B cell (primary cell): ENCODE data around the gene MAP3K6. TPM values are rescaled to one million over a fixed set of nuclear protein-coding genes. Genes with fewer than 3 reads are reported as not detected.
A peak's percentile ranks its signal among the peaks of the same experiment; 100 is the strongest.

ENCODE experiments used
- ATAC-seq: fragments of 200-7000 bp; cut with Tn5 transposase; one replicate; pipeline ENCODE4 v1.10.0; 2021; ENCODE audit warnings: low read depth, mild to moderate bottlenecking, moderate number of reproducible peaks, moderate library complexity
- CTCF ChIA-PET: fragments of 350-600 bp; sonication (Branson Sonifier 250); formaldehyde crosslinking; loops from one replicate; lab custom pipeline; 2021; ENCODE audit warnings: antibody characterized with exemption, inconsistent platforms; lab: Charles Lee
- POLR2A ChIA-PET: fragments of 350-600 bp; sonication (Branson Sonifier 250); formaldehyde crosslinking; loops from one replicate; lab custom pipeline; 2021; ENCODE audit warnings: antibody characterized with exemption; lab: Charles Lee
- DNase-seq: peaks from one replicate; pipeline ENCODE4 v3.0.0; 2013
- H2AFZ ChIP-seq: 2 replicates; pipeline ENCODE4 v1.6.1; 2012; ENCODE audit warnings: mild to moderate bottlenecking, low read depth, low read length; ENCODE audit not compliant: insufficient read depth, poor library complexity, severe bottlenecking
- H3K27ac ChIP-seq, 2 donors: 1 replicate in 1 of 2; 2 replicates in 1 of 2; pipeline ENCODE4 v1.5.1; 2012 to 2013; ENCODE audit warnings: low read length in 2 of 2, mild to moderate bottlenecking in 2 of 2, moderate library complexity in 1 of 2
- H3K27me3 ChIP-seq, 4 experiments: fragments of 200-600 bp in 1 of 4; sonication (generic) in 1 of 4; replicated peaks in 1 of 4; 1 replicate in 2 of 4; 2 replicates in 2 of 4; pipeline versions ENCODE4 v1.6.1 to v1.7.0; 2013 to 2016; ENCODE audit warnings: low read length in 3 of 4, mild to moderate bottlenecking in 2 of 4, mixed read lengths in 1 of 4, moderate library complexity in 1 of 4; ENCODE audit not compliant: insufficient read depth in 4 of 4, control insufficient read depth in 3 of 4; ENCODE audit errors: control extremely low read depth in 1 of 4
- H3K36me3 ChIP-seq, 2 experiments: replicated peaks in 1 of 2; 1 replicate in 1 of 2; 2 replicates in 1 of 2; pipeline versions ENCODE4 v1.6.1 to v1.7.1; 2013; ENCODE audit warnings: low read length in 1 of 2; ENCODE audit not compliant: insufficient read depth in 2 of 2, control insufficient read depth in 1 of 2; ENCODE audit errors: control extremely low read depth in 1 of 2, extremely low read depth in 1 of 2
- H3K4me1 ChIP-seq, 2 donors: fragments of 200-600 bp in 1 of 2; sonication (generic) in 1 of 2; 1 replicate in 1 of 2; 2 replicates in 1 of 2; pipeline versions ENCODE4 v1.5.1 to v1.6.1; 2013 to 2017; ENCODE audit warnings: low read length in 2 of 2; ENCODE audit not compliant: control insufficient read depth in 2 of 2, insufficient read depth in 2 of 2
- H3K4me2 ChIP-seq: replicated peaks from 2 replicates; pipeline ENCODE3; 2012; ENCODE audit warnings: mild to moderate bottlenecking, low read depth, low read length; ENCODE audit not compliant: poor library complexity, severe bottlenecking
- H3K4me3 ChIP-seq, 5 experiments: fragments of 200-600 bp in 1 of 5; sonication (generic) in 1 of 5; 1 replicate in 3 of 5; 2 replicates in 2 of 5; pipeline versions ENCODE4 v1.5.1 to v1.7.0; 2011 to 2016; ENCODE audit warnings: low read length in 4 of 5, mild to moderate bottlenecking in 4 of 5, low read depth in 2 of 5, control low read depth in 1 of 5, moderate library complexity in 1 of 5; ENCODE audit not compliant: insufficient read depth in 1 of 5; ENCODE audit errors: control extremely low read depth in 1 of 5, extremely low read depth in 1 of 5
- H3K79me2 ChIP-seq: fragments of 200-600 bp; sonication (generic); one replicate; pipeline ENCODE4 v1.6.0; 2016; ENCODE audit warnings: low read length; ENCODE audit not compliant: control insufficient read depth, insufficient read depth
- H3K9ac ChIP-seq: fragments of 200-600 bp; sonication (generic); 2 replicates; pipeline ENCODE4 v1.6.1; 2017; ENCODE audit warnings: mild to moderate bottlenecking, low read length, moderate library complexity
- H3K9me3 ChIP-seq, 3 donors: one replicate each; pipeline versions ENCODE4 v1.6.1 to v1.7.1; 2013; ENCODE audit warnings: low read length in 2 of 3; ENCODE audit not compliant: control insufficient read depth in 2 of 3, insufficient read depth in 1 of 3; ENCODE audit errors: control extremely low read depth in 1 of 3
- H4K20me1 ChIP-seq: 2 replicates; pipeline ENCODE4 v1.6.0; 2012; ENCODE audit warnings: mild to moderate bottlenecking, low read length; ENCODE audit not compliant: insufficient read depth, control insufficient read depth, poor library complexity, severe bottlenecking
- H3K27ac Mint-ChIP-seq: one replicate; pipeline ENCODE4 v1.8.0; 2021; ENCODE audit warnings: mixed read lengths
- H3K27me3 Mint-ChIP-seq: one replicate; pipeline ENCODE4 v1.8.0; 2021; ENCODE audit warnings: mixed read lengths
- H3K4me1 Mint-ChIP-seq: one replicate; pipeline ENCODE4 v1.8.0; 2021; ENCODE audit warnings: mixed read lengths
- H3K4me3 Mint-ChIP-seq: one replicate; pipeline ENCODE4 v1.8.0; 2021; ENCODE audit warnings: mixed read lengths
- H3K9me3 Mint-ChIP-seq: one replicate; pipeline ENCODE4 v1.8.0; 2022; ENCODE audit warnings: mixed read lengths; ENCODE audit not compliant: insufficient read depth
- EZH2 ChIP-seq: IDR thresholded peaks from 2 replicates; pipeline ENCODE4 v1.6.1; 2012; ENCODE audit warnings: borderline replicate concordance, low read depth, mild to moderate bottlenecking, moderate library complexity, low read length; ENCODE audit not compliant: insufficient read depth, poor library complexity, severe bottlenecking
- WGBS: methylation state at CpG from one replicate; pipeline ENCODE4 v1.1.5; 2013; ENCODE audit warnings: missing lambda C conversion rate; ENCODE audit not compliant: insufficient coverage; 5-methylcytosine and 5-hydroxymethylcytosine counted together
- intact Hi-C: fragments of 100-400 bp; cut with micrococcal nuclease; formaldehyde crosslinking; loops from one replicate; pipeline ENCODE4 v1.10.0; 2022
- polyA plus RNA-seq: library from polyadenylated mRNA; depleted of rRNA; stranded (reverse); fragments of >200 nt; gene quantifications from 2 replicates; pipeline ENCODE4 v1.2.3, GENCODE V29; 2012
- total RNA-seq, 2 donors: library from RNA; stranded (reverse); fragments of 120-200 nt in 1 of 2; gene quantifications; 1 replicate in 1 of 2; 2 replicates in 1 of 2; pipeline versions ENCODE4 v1.2.3 to v1.2.4, GENCODE V29; 2013 to 2022
- TF ChIP-seq, protein P1 (sequence below): fragments of 200-600 bp; IDR thresholded peaks from one replicate; pipeline ENCODE4 v1.8.0; 2022; ENCODE audit warnings: antibody characterized with exemption, mild to moderate bottlenecking

Gene MAP3K6
- total and polyA plus RNA-seq, 2 donors (not counting 1 experiment from before 2014, with no cell fraction given): 9.4 to 11.0 TPM

DNA sequence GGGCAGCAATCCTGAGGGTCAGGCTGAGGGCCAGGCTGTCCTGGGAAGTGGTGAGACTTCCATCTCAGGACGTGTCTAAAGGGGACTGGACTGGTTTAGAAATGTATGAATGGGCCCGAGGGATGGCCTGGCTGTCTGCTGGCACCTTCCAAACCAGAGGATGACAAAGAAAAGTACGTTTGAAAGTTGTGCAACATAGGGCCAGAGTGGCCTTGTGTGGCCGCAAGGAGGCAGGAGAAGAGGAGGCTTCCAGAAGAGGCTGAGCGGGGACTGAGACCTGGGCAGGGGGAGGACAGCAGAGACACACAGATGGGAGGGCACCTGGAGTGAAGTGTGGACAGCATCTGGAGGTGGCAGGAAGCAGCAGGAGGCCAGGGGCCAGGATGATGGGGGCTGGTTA lies 27.5 kb downstream of the MAP3K6 start:
- 86% methylated on average over 5 of the region's 5 CpGs for WGBS
- Histone ChIP-seq H2AFZ (no peak overlapping the region), H3K27ac (peak overlapping the region; percentile 85 to 88), H3K36me3 (peaks cover 0 to 29% of the 10 kb centered on the region in 2 experiments), H3K79me2 (peaks cover 26% of the 10 kb centered on the region), H3K27me3 (no peaks in the 10 kb centered on the region), H3K9me3 (peaks cover 0 to 11% (median 0%) of the 10 kb centered on the region in 3 donors), H3K4me3 (no peak overlapping the region), H3K4me1 (peaks cover 31 to 46% of the 10 kb centered on the region in 2 donors), H3K4me2 (peak overlapping the region; percentile 89), H4K20me1 (no peaks in the 10 kb centered on the region), H3K9ac (no peak overlapping the region)
- Mint-ChIP-seq H3K4me3 (peak overlapping the region; percentile 96), H3K27me3 (no peaks in the 10 kb centered on the region), H3K27ac (peak overlapping the region; percentile 98), H3K4me1 (peaks cover 51% of the 10 kb centered on the region), H3K9me3 (no peaks in the 10 kb centered on the region)
- no peak for ATAC-seq
- POLR2A ChIA-PET: interaction anchor here (0.7 kb wide), 1 partner anchor 270 kb away, joined by 5 read pairs; no protein-coding TSS in a partner anchor
- DNase-seq: no peak
- no peak for TF ChIP-seq EZH2
- TF ChIP-seq, protein P1, sequence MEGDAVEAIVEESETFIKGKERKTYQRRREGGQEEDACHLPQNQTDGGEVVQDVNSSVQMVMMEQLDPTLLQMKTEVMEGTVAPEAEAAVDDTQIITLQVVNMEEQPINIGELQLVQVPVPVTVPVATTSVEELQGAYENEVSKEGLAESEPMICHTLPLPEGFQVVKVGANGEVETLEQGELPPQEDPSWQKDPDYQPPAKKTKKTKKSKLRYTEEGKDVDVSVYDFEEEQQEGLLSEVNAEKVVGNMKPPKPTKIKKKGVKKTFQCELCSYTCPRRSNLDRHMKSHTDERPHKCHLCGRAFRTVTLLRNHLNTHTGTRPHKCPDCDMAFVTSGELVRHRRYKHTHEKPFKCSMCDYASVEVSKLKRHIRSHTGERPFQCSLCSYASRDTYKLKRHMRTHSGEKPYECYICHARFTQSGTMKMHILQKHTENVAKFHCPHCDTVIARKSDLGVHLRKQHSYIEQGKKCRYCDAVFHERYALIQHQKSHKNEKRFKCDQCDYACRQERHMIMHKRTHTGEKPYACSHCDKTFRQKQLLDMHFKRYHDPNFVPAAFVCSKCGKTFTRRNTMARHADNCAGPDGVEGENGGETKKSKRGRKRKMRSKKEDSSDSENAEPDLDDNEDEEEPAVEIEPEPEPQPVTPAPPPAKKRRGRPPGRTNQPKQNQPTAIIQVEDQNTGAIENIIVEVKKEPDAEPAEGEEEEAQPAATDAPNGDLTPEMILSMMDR: no peak
- CTCF ChIA-PET: interaction anchor here (0.8 to 12.7 kb wide), 5 partner anchors 12 to 52 kb away, joined by 3 to 132 read pairs (median 5); no protein-coding TSS in a partner anchor
- intact Hi-C loops: no loop called here

- peak overlapping the region; percentile 98 for H3K27ac Mint-ChIP-seq
- Histone ChIP-seq H3K9ac (no peak overlapping the region), H2AFZ (no peak overlapping the region), H3K27me3 (no peaks in the 10 kb centered on the region), H3K4me1 (peaks cover 27 to 41% of the 10 kb centered on the region in 2 donors), H3K27ac (peak overlapping the region; percentile 0 to 18), H3K9me3 (peaks cover 0 to 11% (median 0%) of the 10 kb centered on the region in 3 donors), H4K20me1 (no peaks in the 10 kb centered on the region), H3K4me3 (no peak overlapping the region), H3K79me2 (peaks cover 25% of the 10 kb centered on the region), H3K4me2 (no peak overlapping the region), H3K36me3 (peaks cover 0 to 34% of the 10 kb centered on the region in 2 experiments)
- intact Hi-C loops: no loop called here
- peak overlapping the region; percentile 14 for H3K4me3 Mint-ChIP-seq
- no peak for ATAC-seq
- ChIA-PET POLR2A (interaction anchor here (0.7 kb wide), 1 partner anchor 270 kb away, joined by 5 read pairs; no protein-coding TSS in a partner anchor), CTCF (interaction anchor here (0.6 to 12.7 kb wide), 6 partner anchors 9 to 266 kb away, joined by 3 to 132 read pairs (median 4); no protein-coding TSS in a partner anchor)
- TF ChIP-seq, protein P1: no peak
- TF ChIP-seq EZH2: no peak
- H3K27me3 Mint-ChIP-seq: no peaks in the 10 kb centered on the region
- no peaks in the 10 kb centered on the region for H3K9me3 Mint-ChIP-seq
- 97% methylated on average over 5 of the region's 6 CpGs for WGBS
- peaks cover 46% of the 10 kb centered on the region for H3K4me1 Mint-ChIP-seq
- no peak for DNase-seq
These were observed 28.0 kb downstream of the MAP3K6 start for GRCh38 chr1:27338751-27339150.
